B cell (primary cell): ENCODE measurements around the gene PFDN6. TPM values are rescaled to one million over a fixed set of nuclear protein-coding genes. Genes with fewer than 3 reads are reported as not detected.
"Not testable (repeated sequence)": the region's sequence is repeated elsewhere in the genome, so short reads cannot be mapped to it uniquely, and the experiment has no call there.

Experiments
- ATAC-seq: fragments of 200-7000 bp; cut with Tn5 transposase; one replicate; pipeline ENCODE4 v1.10.0; 2021; ENCODE audit warnings: low read depth, mild to moderate bottlenecking, moderate number of reproducible peaks, moderate library complexity
- CTCF ChIA-PET: fragments of 350-600 bp; sonication (Branson Sonifier 250); formaldehyde crosslinking; loops from one replicate; lab custom pipeline; 2021; ENCODE audit warnings: antibody characterized with exemption, inconsistent platforms; lab: Charles Lee
- POLR2A ChIA-PET: fragments of 350-600 bp; sonication (Branson Sonifier 250); formaldehyde crosslinking; loops from one replicate; lab custom pipeline; 2021; ENCODE audit warnings: antibody characterized with exemption; lab: Charles Lee
- DNase-seq: peaks from one replicate; pipeline ENCODE4 v3.0.0; 2013
- H2AFZ ChIP-seq: 2 replicates; pipeline ENCODE4 v1.6.1; 2012; ENCODE audit warnings: mild to moderate bottlenecking, low read depth, low read length; ENCODE audit not compliant: insufficient read depth, poor library complexity, severe bottlenecking
- H3K27ac ChIP-seq, 2 donors: 1 replicate in 1 of 2; 2 replicates in 1 of 2; pipeline ENCODE4 v1.5.1; 2012 to 2013; ENCODE audit warnings: low read length in 2 of 2, mild to moderate bottlenecking in 2 of 2, moderate library complexity in 1 of 2
- H3K27me3 ChIP-seq, 4 experiments: fragments of 200-600 bp in 1 of 4; sonication (generic) in 1 of 4; replicated peaks in 1 of 4; 1 replicate in 2 of 4; 2 replicates in 2 of 4; pipeline versions ENCODE4 v1.6.1 to v1.7.0; 2013 to 2016; ENCODE audit warnings: low read length in 3 of 4, mild to moderate bottlenecking in 2 of 4, mixed read lengths in 1 of 4, moderate library complexity in 1 of 4; ENCODE audit not compliant: insufficient read depth in 4 of 4, control insufficient read depth in 3 of 4; ENCODE audit errors: control extremely low read depth in 1 of 4
- H3K36me3 ChIP-seq, 2 experiments: replicated peaks in 1 of 2; 1 replicate in 1 of 2; 2 replicates in 1 of 2; pipeline versions ENCODE4 v1.6.1 to v1.7.1; 2013; ENCODE audit warnings: low read length in 1 of 2; ENCODE audit not compliant: insufficient read depth in 2 of 2, control insufficient read depth in 1 of 2; ENCODE audit errors: control extremely low read depth in 1 of 2, extremely low read depth in 1 of 2
- H3K4me1 ChIP-seq, 2 donors: fragments of 200-600 bp in 1 of 2; sonication (generic) in 1 of 2; 1 replicate in 1 of 2; 2 replicates in 1 of 2; pipeline versions ENCODE4 v1.5.1 to v1.6.1; 2013 to 2017; ENCODE audit warnings: low read length in 2 of 2; ENCODE audit not compliant: control insufficient read depth in 2 of 2, insufficient read depth in 2 of 2
- H3K4me2 ChIP-seq: replicated peaks from 2 replicates; pipeline ENCODE3; 2012; ENCODE audit warnings: mild to moderate bottlenecking, low read depth, low read length; ENCODE audit not compliant: poor library complexity, severe bottlenecking
- H3K4me3 ChIP-seq, 5 experiments: fragments of 200-600 bp in 1 of 5; sonication (generic) in 1 of 5; 1 replicate in 3 of 5; 2 replicates in 2 of 5; pipeline versions ENCODE4 v1.5.1 to v1.7.0; 2011 to 2016; ENCODE audit warnings: low read length in 4 of 5, mild to moderate bottlenecking in 4 of 5, low read depth in 2 of 5, control low read depth in 1 of 5, moderate library complexity in 1 of 5; ENCODE audit not compliant: insufficient read depth in 1 of 5; ENCODE audit errors: control extremely low read depth in 1 of 5, extremely low read depth in 1 of 5
- H3K79me2 ChIP-seq: fragments of 200-600 bp; sonication (generic); one replicate; pipeline ENCODE4 v1.6.0; 2016; ENCODE audit warnings: low read length; ENCODE audit not compliant: control insufficient read depth, insufficient read depth
- H3K9ac ChIP-seq: fragments of 200-600 bp; sonication (generic); 2 replicates; pipeline ENCODE4 v1.6.1; 2017; ENCODE audit warnings: mild to moderate bottlenecking, low read length, moderate library complexity
- H3K9me3 ChIP-seq, 3 donors: one replicate each; pipeline versions ENCODE4 v1.6.1 to v1.7.1; 2013; ENCODE audit warnings: low read length in 2 of 3; ENCODE audit not compliant: control insufficient read depth in 2 of 3, insufficient read depth in 1 of 3; ENCODE audit errors: control extremely low read depth in 1 of 3
- H4K20me1 ChIP-seq: 2 replicates; pipeline ENCODE4 v1.6.0; 2012; ENCODE audit warnings: mild to moderate bottlenecking, low read length; ENCODE audit not compliant: insufficient read depth, control insufficient read depth, poor library complexity, severe bottlenecking
- H3K27ac Mint-ChIP-seq: one replicate; pipeline ENCODE4 v1.8.0; 2021; ENCODE audit warnings: mixed read lengths
- H3K27me3 Mint-ChIP-seq: one replicate; pipeline ENCODE4 v1.8.0; 2021; ENCODE audit warnings: mixed read lengths
- H3K4me1 Mint-ChIP-seq: one replicate; pipeline ENCODE4 v1.8.0; 2021; ENCODE audit warnings: mixed read lengths
- H3K4me3 Mint-ChIP-seq: one replicate; pipeline ENCODE4 v1.8.0; 2021; ENCODE audit warnings: mixed read lengths
- H3K9me3 Mint-ChIP-seq: one replicate; pipeline ENCODE4 v1.8.0; 2022; ENCODE audit warnings: mixed read lengths; ENCODE audit not compliant: insufficient read depth
- CTCF ChIP-seq: fragments of 200-600 bp; IDR thresholded peaks from one replicate; pipeline ENCODE4 v1.8.0; 2022; ENCODE audit warnings: antibody characterized with exemption, mild to moderate bottlenecking
- EZH2 ChIP-seq: IDR thresholded peaks from 2 replicates; pipeline ENCODE4 v1.6.1; 2012; ENCODE audit warnings: borderline replicate concordance, low read depth, mild to moderate bottlenecking, moderate library complexity, low read length; ENCODE audit not compliant: insufficient read depth, poor library complexity, severe bottlenecking
- WGBS: methylation state at CpG from one replicate; pipeline ENCODE4 v1.1.5; 2013; ENCODE audit warnings: missing lambda C conversion rate; ENCODE audit not compliant: insufficient coverage; 5-methylcytosine and 5-hydroxymethylcytosine counted together
- intact Hi-C: fragments of 100-400 bp; cut with micrococcal nuclease; formaldehyde crosslinking; loops from one replicate; pipeline ENCODE4 v1.10.0; 2022
- polyA plus RNA-seq: library from polyadenylated mRNA; depleted of rRNA; stranded (reverse); fragments of >200 nt; gene quantifications from 2 replicates; pipeline ENCODE4 v1.2.3, GENCODE V29; 2012
- total RNA-seq, 2 donors: library from RNA; stranded (reverse); fragments of 120-200 nt in 1 of 2; gene quantifications; 1 replicate in 1 of 2; 2 replicates in 1 of 2; pipeline versions ENCODE4 v1.2.3 to v1.2.4, GENCODE V29; 2013 to 2022

Gene PFDN6
- total and polyA plus RNA-seq, 2 donors (not counting 1 experiment from before 2014, with no cell fraction given), result 33.2 to 51.1 TPM

- 90% methylated on average over 2 of the region's 5 CpGs for WGBS
- no peak for ATAC-seq
- Mint-ChIP-seq H3K27ac (peak overlapping the region; percentile 46), H3K27me3 (no peaks in the 10 kb centered on the region), H3K4me3 (no peak overlapping the region), H3K9me3 (no peaks in the 10 kb centered on the region), H3K4me1 (peaks cover 42% of the 10 kb centered on the region)
- POLR2A ChIA-PET, result interaction anchor here (0.7 kb wide), 1 partner anchor 344 kb away, joined by 3 read pairs; no protein-coding TSS in a partner anchor
- no peak overlapping the region for H3K4me3 ChIP-seq
- peaks cover 18% of the 10 kb centered on the region for H3K79me2 ChIP-seq
- TF ChIP-seq EZH2 (no peak), CTCF (no peak)
- H3K4me2 ChIP-seq, result no peak overlapping the region
- DNase-seq, result peak; percentile 49
- H3K36me3 ChIP-seq, result peaks cover 0 to 54% of the 10 kb centered on the region in 2 experiments
- H3K9ac ChIP-seq, result no peak overlapping the region
- H3K27ac ChIP-seq, result no peak overlapping the region
- peaks cover 42% of the 10 kb centered on the region for H4K20me1 ChIP-seq
- H3K27me3 ChIP-seq, result no peaks in the 10 kb centered on the region
- no peaks in the 10 kb centered on the region for H3K9me3 ChIP-seq
- CTCF ChIA-PET, result interaction anchor here (1.4 to 3.9 kb wide), 3 partner anchors 9 to 65 kb away, joined by 3 to 41 read pairs (median 32); partner anchors contain the start of genes PFDN6, RGL2 and WDR46
- no peak overlapping the region for H2AFZ ChIP-seq
- H3K4me1 ChIP-seq, result peaks cover 28 to 39% of the 10 kb centered on the region in 2 donors
- intact Hi-C loops, result no loop called here
These were observed 9.4 kb upstream of the PFDN6 start for GRCh38 chr6:33279971-33280511.

GRCh38 chr6:33280539-33280938 lies 8.9 kb upstream of the PFDN6 start:
- H3K27me3 Mint-ChIP-seq, result no peaks in the 10 kb centered on the region
- H3K4me2 ChIP-seq, result no peak overlapping the region
- no peaks in the 10 kb centered on the region for H3K9me3 ChIP-seq
- CTCF ChIA-PET, result interaction anchor here (0.7 to 0.8 kb wide), 2 partner anchors 9 to 64 kb away, joined by 3 read pairs; partner anchors contain the start of genes RPS18 and VPS52
- H3K27ac Mint-ChIP-seq, result peak overlapping the region; percentile 73
- H3K79me2 ChIP-seq, result peaks cover 14% of the 10 kb centered on the region
- intact Hi-C loops, result no loop called here
- H3K4me1 ChIP-seq, result peaks cover 23 to 34% of the 10 kb centered on the region in 2 donors
- H3K27me3 ChIP-seq, result no peaks in the 10 kb centered on the region
- POLR2A ChIA-PET, result no interaction called here
- WGBS, result 100% methylated on average over 1 of the region's 6 CpGs
- no peak overlapping the region for H3K4me3 Mint-ChIP-seq
- no peak overlapping the region for H3K27ac ChIP-seq
- H2AFZ ChIP-seq, result no peak overlapping the region
- peaks cover 40% of the 10 kb centered on the region for H3K4me1 Mint-ChIP-seq
- TF ChIP-seq CTCF, result no peak
- no peak for TF ChIP-seq EZH2
- no peaks in the 10 kb centered on the region for H3K9me3 Mint-ChIP-seq
- H3K9ac ChIP-seq, result no peak overlapping the region
- DNase-seq, result no peak
- peaks cover 0 to 53% of the 10 kb centered on the region in 2 experiments for H3K36me3 ChIP-seq
- no peak overlapping the region for H3K4me3 ChIP-seq
- no peak for ATAC-seq
- H4K20me1 ChIP-seq, result peaks cover 41% of the 10 kb centered on the region

GRCh38 chr6:33285214-33285613 lies 4.2 kb upstream of the PFDN6 start:
- H3K4me1 Mint-ChIP-seq, result peaks cover 35% of the 10 kb centered on the region
- H3K27ac ChIP-seq, CTCF ChIA-PET: not testable (repeated sequence)

More at GRCh38 chr6:33285214-33285613, 4.2 kb upstream of the PFDN6 start:
- H3K9me3 Mint-ChIP-seq, H2AFZ ChIP-seq, intact Hi-C loops, H3K9me3 ChIP-seq, DNase-seq, H3K4me3 ChIP-seq, ATAC-seq, H3K27ac Mint-ChIP-seq, H3K9ac ChIP-seq, H3K27me3 ChIP-seq, H3K4me3 Mint-ChIP-seq, H3K4me2 ChIP-seq, H3K27me3 Mint-ChIP-seq, POLR2A ChIA-PET: not testable (repeated sequence)
- Histone ChIP-seq H3K4me1 (peaks cover 14 to 18% of the 10 kb centered on the region in 2 donors), H3K79me2 (peaks cover 47% of the 10 kb centered on the region), H4K20me1 (peaks cover 21% of the 10 kb centered on the region), H3K36me3 (peaks cover 0 to 46% of the 10 kb centered on the region in 2 experiments)
- whole genome bisulfite sequencing, result no CpG with 5 or more reads among the region's 4 CpGs
